IgD-negative memory B cell (primary cell): Measurements from ENCODE around the gene ATG10. TPM values are rescaled to one million over a fixed set of nuclear protein-coding genes. Genes with fewer than 3 reads are reported as not detected.
"Not testable (repeated sequence)": the region's sequence is repeated elsewhere in the genome, so short reads cannot be mapped to it uniquely, and the experiment has no call there.

Source experiments
- H3K27ac Mint-ChIP-seq, 3 donors: one replicate each; pipeline ENCODE4 v1.8.0; 2020 to 2022; ENCODE audit warnings: mild to moderate bottlenecking in 3 of 3, mixed read lengths in 3 of 3, moderate library complexity in 1 of 3
- H3K27me3 Mint-ChIP-seq: one replicate; pipeline ENCODE4 v1.8.0; 2021; ENCODE audit warnings: mixed read lengths
- H3K36me3 Mint-ChIP-seq: one replicate; pipeline ENCODE4 v1.8.0; 2020; ENCODE audit warnings: mild to moderate bottlenecking, mixed read lengths
- H3K4me1 Mint-ChIP-seq, 3 donors: one replicate each; pipeline ENCODE4 v1.8.0; 2020 to 2022; ENCODE audit warnings: mixed read lengths in 3 of 3, mild to moderate bottlenecking in 1 of 3
- H3K4me3 Mint-ChIP-seq, 4 donors: one replicate each; pipeline ENCODE4 v1.8.0; 2020 to 2022; ENCODE audit warnings: mild to moderate bottlenecking in 4 of 4, mixed read lengths in 4 of 4, moderate library complexity in 3 of 4
- H3K9me3 Mint-ChIP-seq, 3 donors: one replicate each; pipeline ENCODE4 v1.8.0; 2020 to 2021; ENCODE audit warnings: mixed read lengths in 3 of 3, mild to moderate bottlenecking in 1 of 3
- polyA plus RNA-seq: library from polyadenylated mRNA; unstranded; fragments of 300-500 nt; fragmentation: Illumina TruSeq; gene quantifications from one replicate; pipeline ENCODE4 v1.2.3, GENCODE V29; 2021

The ATG10 gene
- 12.2 TPM for polyA plus RNA-seq

- Mint-ChIP-seq H3K27me3 (no peaks in the 10 kb centered on the region), H3K27ac (peak within 1 kb of the TSS; percentile 95 to 98 (median 96)), H3K4me1 (peaks cover 11 to 14% (median 12%) of the 10 kb centered on the region in 3 donors), H3K36me3 (peaks cover 4% of the 10 kb centered on the region), H3K9me3 (no peaks in the 10 kb centered on the region), H3K4me3 (peak within 1 kb of the TSS; percentile 93 to 99 (median 96))
Observed at GRCh38 chr5:81971712-81972491, at the start of gene ATG10. Gene ATG10 (plus strand): TSS chr5:81972023. CDS start chr5:81987571, 15,548 bp downstream.

DNA sequence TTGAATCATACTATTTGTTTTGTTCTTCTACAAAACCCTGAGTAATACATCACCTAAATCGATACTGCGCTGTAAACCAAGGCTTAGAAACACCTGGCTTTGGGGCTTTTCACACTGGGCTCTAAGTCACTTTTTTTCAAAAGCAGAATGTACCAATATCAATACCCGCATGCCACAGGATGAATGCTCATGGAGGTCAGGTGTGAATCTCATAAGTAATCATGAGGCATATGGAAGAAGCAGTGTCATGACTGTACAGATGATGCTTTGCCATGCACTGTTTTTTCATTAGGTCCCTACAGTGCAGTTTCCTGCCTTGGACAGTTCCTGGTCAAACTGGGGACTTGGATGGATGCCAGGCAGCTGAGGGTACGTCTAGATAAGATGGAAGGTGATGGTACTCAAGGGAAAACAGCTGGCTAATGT, 49.0 kb upstream of the ATG10 start:
- Mint-ChIP-seq H3K27ac (no peak overlapping the region), H3K27me3 (peaks cover 18% of the 10 kb centered on the region), H3K9me3 (peaks cover 0 to 4% (median 0%) of the 10 kb centered on the region in 3 donors), H3K4me3 (no peak overlapping the region), H3K36me3 (no peaks in the 10 kb centered on the region), H3K4me1 (peaks cover 0 to 2% (median 0%) of the 10 kb centered on the region in 3 donors)

GRCh38 chr5:81924442-81924841, 47.4 kb upstream of the ATG10 start:
- Mint-ChIP-seq H3K4me1 (peaks cover 0 to 2% (median 0%) of the 10 kb centered on the region in 3 donors), H3K27me3 (peaks cover 13% of the 10 kb centered on the region), H3K27ac (no peak overlapping the region), H3K36me3 (no peaks in the 10 kb centered on the region), H3K9me3 (peaks cover 0 to 4% (median 0%) of the 10 kb centered on the region in 3 donors), H3K4me3 (no peak overlapping the region)

- Mint-ChIP-seq H3K27ac (no peak overlapping the region), H3K4me3 (no peak overlapping the region), H3K9me3 (peaks cover 0 to 4% (median 0%) of the 10 kb centered on the region in 3 donors), H3K27me3 (peaks cover 13% of the 10 kb centered on the region), H3K4me1 (peaks cover 0 to 2% (median 0%) of the 10 kb centered on the region in 3 donors), H3K36me3 (no peaks in the 10 kb centered on the region)
Observed at GRCh38 chr5:81925009-81925408, 46.8 kb upstream of the ATG10 start.

GRCh38 chr5:81925981-81926380, 45.8 kb upstream of the ATG10 start:
- H3K9me3 Mint-ChIP-seq: peaks cover 0 to 4% (median 0%) of the 10 kb centered on the region in 3 donors
- H3K4me3 Mint-ChIP-seq: no peak overlapping the region
- H3K4me1 Mint-ChIP-seq: peaks cover 0 to 2% (median 0%) of the 10 kb centered on the region in 3 donors
- H3K27ac Mint-ChIP-seq: no peak overlapping the region
- no peaks in the 10 kb centered on the region for H3K36me3 Mint-ChIP-seq
- H3K27me3 Mint-ChIP-seq: peaks cover 13% of the 10 kb centered on the region

- Mint-ChIP-seq H3K27ac (no peak overlapping the region), H3K36me3 (peaks cover 4% of the 10 kb centered on the region), H3K9me3 (peaks cover 0 to 7% (median 4%) of the 10 kb centered on the region in 3 donors), H3K4me1 (no peaks in the 10 kb centered on the region), H3K27me3 (peaks cover 2% of the 10 kb centered on the region), H3K4me3 (no peak overlapping the region)
Observed at GRCh38 chr5:81936066-81936465, 35.8 kb upstream of the ATG10 start.

DNA sequence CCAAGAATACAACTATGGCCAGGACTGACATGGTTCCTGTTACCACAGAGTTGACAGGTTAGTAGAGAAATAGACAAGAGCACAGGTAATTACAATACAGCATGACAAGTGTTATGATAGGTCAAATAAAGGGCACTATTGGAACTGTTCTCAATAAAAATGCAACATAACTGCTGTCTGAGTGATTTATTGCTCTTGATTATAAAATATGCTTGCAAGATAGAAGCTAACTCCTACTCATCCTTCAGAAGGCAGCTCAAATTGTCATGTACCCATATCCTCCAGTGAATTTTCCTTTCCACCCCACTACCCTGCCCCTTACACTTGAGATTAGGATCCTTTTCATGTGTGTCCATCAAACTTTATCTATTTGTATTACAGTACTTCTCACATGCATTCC, 35.1 kb upstream of the ATG10 start:
- Mint-ChIP-seq H3K27ac (no peak overlapping the region), H3K27me3 (peaks cover 2% of the 10 kb centered on the region), H3K9me3 (peaks cover 0 to 10% (median 7%) of the 10 kb centered on the region in 3 donors), H3K4me3 (no peak overlapping the region), H3K36me3 (peaks cover 6% of the 10 kb centered on the region), H3K4me1 (no peaks in the 10 kb centered on the region)

- Mint-ChIP-seq H3K27me3 (no peaks in the 10 kb centered on the region), H3K4me1 (no peaks in the 10 kb centered on the region), H3K9me3 (peaks cover 2 to 25% (median 20%) of the 10 kb centered on the region in 3 donors), H3K36me3 (peaks cover 4% of the 10 kb centered on the region), H3K27ac (no peak overlapping the region), H3K4me3 (no peak overlapping the region)
Observed at GRCh38 chr5:81942746-81943145, 29.1 kb upstream of the ATG10 start.

DNA sequence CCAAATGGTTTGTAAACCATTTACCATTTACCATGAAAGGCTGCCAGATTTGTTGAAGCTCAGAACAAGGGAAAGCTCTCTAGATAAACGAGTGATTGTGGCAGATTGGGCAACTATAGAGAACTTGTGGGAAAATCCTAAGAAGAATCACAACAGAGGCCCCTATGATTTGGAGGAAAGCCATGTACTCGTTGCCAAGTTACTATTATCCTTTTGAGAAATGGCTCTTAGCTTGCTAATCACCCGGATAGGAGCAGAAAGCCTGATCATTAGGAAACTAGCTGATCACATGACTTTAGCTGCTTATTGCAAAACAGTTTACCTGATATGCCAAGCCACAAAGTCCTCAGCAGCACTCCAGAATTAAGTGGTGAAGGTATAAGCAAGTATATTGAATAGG, 23.5 kb upstream of the ATG10 start:
- Mint-ChIP-seq H3K9me3 (peaks cover 0 to 2% (median 2%) of the 10 kb centered on the region in 3 donors), H3K27me3 (no peaks in the 10 kb centered on the region), H3K27ac (no peak overlapping the region), H3K36me3 (no peaks in the 10 kb centered on the region), H3K4me3 (no peak overlapping the region), H3K4me1 (no peaks in the 10 kb centered on the region)

- no peaks in the 10 kb centered on the region for H3K9me3 Mint-ChIP-seq
- no peak overlapping the region for H3K4me3 Mint-ChIP-seq
- H3K27ac Mint-ChIP-seq: no peak overlapping the region
- H3K36me3 Mint-ChIP-seq: no peaks in the 10 kb centered on the region
- no peaks in the 10 kb centered on the region for H3K4me1 Mint-ChIP-seq
- H3K27me3 Mint-ChIP-seq: peaks cover 2% of the 10 kb centered on the region
Observed at GRCh38 chr5:81949462-81949861, 22.4 kb upstream of the ATG10 start.

DNA sequence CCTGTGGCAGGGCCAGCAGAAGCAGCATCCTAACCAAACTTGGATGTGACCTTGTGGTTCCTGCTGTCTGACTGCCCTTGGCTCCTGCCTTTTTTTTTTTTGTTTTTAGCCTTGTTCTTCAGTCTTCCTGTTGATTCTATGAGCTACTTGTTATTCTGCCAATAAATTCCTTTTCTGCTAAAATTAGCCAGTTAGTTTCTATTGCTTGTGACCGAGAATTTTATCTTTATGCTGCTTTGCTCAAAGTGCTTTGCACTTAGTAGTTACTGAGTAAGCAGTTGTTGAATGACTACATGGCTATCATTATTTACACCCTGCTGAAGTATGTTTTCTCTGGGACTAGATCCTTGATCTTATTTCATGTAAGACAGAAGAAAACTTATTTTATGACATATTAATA, 20.8 kb upstream of the ATG10 start:
- Mint-ChIP-seq H3K27me3 (peaks cover 2% of the 10 kb centered on the region), H3K36me3 (no peaks in the 10 kb centered on the region), H3K9me3 (no peaks in the 10 kb centered on the region), H3K27ac (no peak overlapping the region), H3K4me3 (no peak overlapping the region), H3K4me1 (no peaks in the 10 kb centered on the region)

- not testable (repeated sequence) for H3K9me3 Mint-ChIP-seq, H3K27me3 Mint-ChIP-seq, H3K4me3 Mint-ChIP-seq, H3K27ac Mint-ChIP-seq, H3K4me1 Mint-ChIP-seq, H3K36me3 Mint-ChIP-seq
Observed at GRCh38 chr5:81954796-81955195, 17.0 kb upstream of the ATG10 start.

DNA sequence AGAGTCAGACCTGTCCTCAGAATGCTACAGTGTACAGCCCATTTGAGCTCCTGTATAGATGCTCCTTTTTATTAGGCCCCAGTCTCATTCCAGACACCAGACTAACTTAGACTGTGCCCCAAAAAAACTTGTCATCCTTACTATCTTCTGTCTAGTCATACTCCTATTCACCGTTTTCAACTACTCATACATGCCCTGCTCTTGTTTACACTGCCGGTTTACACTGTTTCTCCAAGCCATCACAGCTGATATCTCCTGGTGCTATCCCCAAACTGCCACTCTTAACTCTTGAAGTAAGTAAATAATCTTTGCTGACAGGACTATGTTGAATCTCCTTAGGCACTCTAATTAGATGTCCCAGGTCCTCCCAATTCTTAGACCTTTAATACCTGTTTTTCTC, 13.7 kb upstream of the ATG10 start:
- H3K9me3 Mint-ChIP-seq, H3K36me3 Mint-ChIP-seq, H3K4me3 Mint-ChIP-seq, H3K27ac Mint-ChIP-seq, H3K4me1 Mint-ChIP-seq, H3K27me3 Mint-ChIP-seq: not testable (repeated sequence)

DNA sequence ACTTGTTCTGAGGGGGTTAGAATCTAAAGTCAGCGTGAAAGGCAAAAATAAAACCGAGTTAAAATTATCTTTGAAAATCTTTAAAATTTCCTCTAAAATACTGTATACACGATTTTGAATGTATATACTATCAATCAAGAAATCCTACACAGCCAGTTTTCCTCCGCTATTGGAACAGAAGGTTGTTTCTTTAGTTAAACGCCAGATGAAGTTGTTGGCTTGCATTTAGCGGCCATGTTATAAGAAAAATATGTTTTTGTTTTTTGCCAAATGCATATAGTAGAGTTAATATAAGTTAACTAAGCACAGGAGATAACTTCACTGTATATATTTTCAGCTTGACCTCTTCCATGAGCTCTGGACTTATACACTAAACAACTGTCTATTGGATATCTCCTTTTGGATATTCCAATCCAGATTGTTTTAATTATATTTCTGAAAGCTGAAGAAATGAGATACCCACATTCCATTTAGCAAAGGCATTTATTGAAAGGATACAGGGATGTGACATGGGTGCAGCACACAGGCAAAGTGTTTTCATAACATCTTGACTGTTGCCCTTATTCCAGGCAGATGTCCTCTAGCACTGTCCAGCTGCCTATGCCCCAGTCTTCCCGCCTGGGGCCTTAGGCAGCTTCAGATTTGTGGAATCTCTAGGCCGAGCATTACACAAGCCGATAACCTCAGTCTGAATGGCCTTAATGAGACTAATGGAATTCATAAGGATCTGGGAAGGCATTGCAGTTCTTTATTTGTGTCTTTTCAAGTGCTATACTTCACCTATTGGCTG, 10.0 kb upstream of the ATG10 start:
- no peaks in the 10 kb centered on the region for H3K27me3 Mint-ChIP-seq
- no peaks in the 10 kb centered on the region for H3K9me3 Mint-ChIP-seq
- H3K4me3 Mint-ChIP-seq: no peak overlapping the region
- H3K27ac Mint-ChIP-seq: no peak overlapping the region
- no peaks in the 10 kb centered on the region for H3K36me3 Mint-ChIP-seq
- peaks cover 0 to 3% (median 0%) of the 10 kb centered on the region in 3 donors for H3K4me1 Mint-ChIP-seq

DNA sequence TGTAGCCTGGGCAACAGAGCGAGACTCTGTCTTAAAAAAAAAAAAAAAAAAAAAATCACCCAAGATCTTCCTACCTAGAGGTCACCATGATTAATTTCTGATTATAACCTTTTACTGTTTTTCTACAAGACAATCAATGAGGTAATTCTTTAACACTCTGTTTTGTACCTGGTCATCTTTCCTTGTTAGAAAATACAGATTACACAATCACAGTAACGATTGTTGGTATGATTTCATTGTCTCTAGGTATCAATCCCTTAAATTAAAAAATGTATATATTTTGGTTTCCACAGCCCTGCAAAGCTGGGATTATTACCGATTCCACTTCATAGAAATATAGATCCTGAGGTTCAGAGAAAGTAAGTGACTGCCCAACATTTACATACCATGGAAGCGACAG, 8.3 kb upstream of the ATG10 start:
- Mint-ChIP-seq H3K4me1 (peaks cover 0 to 3% (median 0%) of the 10 kb centered on the region in 3 donors), H3K27me3 (no peaks in the 10 kb centered on the region), H3K4me3 (no peak overlapping the region), H3K9me3 (no peaks in the 10 kb centered on the region), H3K27ac (no peak overlapping the region), H3K36me3 (no peaks in the 10 kb centered on the region)
